Heart right ventricle (tissue), 16 donors: ENCODE measurements around the gene ANXA6. TPM values are rescaled to one million over a fixed set of nuclear protein-coding genes. Genes with fewer than 3 reads are reported as not detected.

Source experiments
- ATAC-seq, 8 donors: fragments of 200-7000 bp; cut with Tn5 transposase; one replicate each; pipeline ENCODE4 v1.9.1; 2020; ENCODE audit warnings: mild to moderate bottlenecking in 8 of 8, moderate library complexity in 8 of 8, moderate number of reproducible peaks in 1 of 8
- DNase-seq, 2 donors: peaks; one replicate each; pipeline ENCODE4 v3.0.0-alpha.2; 2020
- H3K27ac ChIP-seq, 10 donors: fragments of 200-600 bp; sonication (generic) in 2 of 10; one replicate each; pipeline versions ENCODE4 v1.5.0 to v1.8.0; 2020 to 2022; ENCODE audit warnings: mild to moderate bottlenecking in 3 of 10
- H3K27me3 ChIP-seq, 7 donors: fragments of 200-600 bp; one replicate each; pipeline ENCODE4 v1.8.0; 2021 to 2022; ENCODE audit warnings: mild to moderate bottlenecking in 2 of 7
- H3K36me3 ChIP-seq, 9 donors: fragments of 200-600 bp; sonication (generic) in 1 of 9; one replicate each; pipeline versions ENCODE4 v1.5.0 to v1.8.0; 2020 to 2022; ENCODE audit warnings: mild to moderate bottlenecking in 2 of 9
- H3K4me1 ChIP-seq, 9 donors: fragments of 200-600 bp; sonication (generic) in 1 of 9; one replicate each; pipeline versions ENCODE4 v1.5.0 to v1.8.0; 2020 to 2022; ENCODE audit warnings: mild to moderate bottlenecking in 4 of 9
- H3K4me3 ChIP-seq, 10 donors: fragments of 200-600 bp; sonication (generic) in 2 of 10; one replicate each; pipeline versions ENCODE4 v1.5.0 to v1.8.0; 2020 to 2022; ENCODE audit warnings: mild to moderate bottlenecking in 7 of 10, moderate library complexity in 2 of 10
- H3K9me3 ChIP-seq, 11 donors: fragments of 200-600 bp in 10 of 11; sonication (generic) in 2 of 11; one replicate each; pipeline versions ENCODE4 v1.5.0 to v1.8.0; 2013 to 2022; ENCODE audit warnings: mild to moderate bottlenecking in 2 of 11, control low read depth in 1 of 11, moderate library complexity in 1 of 11
- CTCF ChIP-seq, 9 donors: fragments of 200-600 bp; sonication (generic) in 2 of 9; IDR thresholded peaks; one replicate each; pipeline versions ENCODE4 v1.5.0 to v1.8.0; 2021 to 2022; ENCODE audit warnings: antibody characterized with exemption in 9 of 9, mild to moderate bottlenecking in 5 of 9, moderate library complexity in 1 of 9
- WGBS, 2 donors: extraction: QIAGEN DNeasy Blood & Tissue Kit; methylation state at CpG; one replicate each; pipeline ENCODE4 v1.1.7; 2013; ENCODE audit warnings: inconsistent platforms in 1 of 2; 5-methylcytosine and 5-hydroxymethylcytosine counted together
- intact Hi-C, 10 donors: fragments of 100-400 bp; cut with DNase I; formaldehyde crosslinking; loops; one replicate each; pipeline versions ENCODE4 v1.11.1 to v1.14.2; 2022
- polyA plus RNA-seq, 2 donors: library from polyadenylated mRNA; stranded (reverse); fragments of 200-250 nt; gene quantifications; one replicate each; pipeline ENCODE4 v1.2.3, GENCODE V29; 2013
- total RNA-seq, 10 donors: library from RNA; stranded (reverse); fragmentation: NEBNext Ultra II Directional in 3 of 10; extraction: Animal tissue kit (Norgen Biotek cat#: 25700) in 3 of 10; gene quantifications; one replicate each; pipeline versions ENCODE4 v1.2.1 to v1.2.4, GENCODE V29; 2021 to 2023
- donor health status: Arrhythmogenic right ventricular cardiomyopathy.
- donor health status: ischemic (EF 13 %, LVEDD 7.1; RV severe dilation, severe dysfunction).
- donor health status: healthy with polysubstance abuse.
- donor health status: DM: no; HTN: yes; CAD: no.
- donor health status: DM: no; HTN: no; CAD: no.
- donor health status: ischemic (EF 25% LVEDD 6.9; RV normal size, moderate dysfunction).
- donor health status: ischemic (EF 25% LVEDD 5.7; RV mildly dilated, moderate dysfunction).
- donor health status: healthy.
- donor health status: DM: yes; HTN: yes; CAD: no.
- donor health status: Ischemic cardiomyopathy.
- donor health status: ischemic (EF 35%, LVEDD 5.7; RV mildly dilated, moderate dysfunction).
- donor health status: nonischemic (EF 11% LVEDD 7.7; RV severe dilation, severe dysfunction).
- donor health status: DM: yes; HTN: yes; CAD: no.
- donor health status: PGD.
- donor health status: ischemic (EF 29% LVEDD 5.4; RV normal size, mild dysfunction).
- donor health status: nonischemic (EF 23%, LVEDD 6.1; RV moderate dilation, normal function).

The ANXA6 gene
- total and polyA plus RNA-seq, 12 donors = 137 to 275 (median 218) TPM

- intact Hi-C loops = no loop called here
- DNase-seq (no peak), ATAC-seq (no peak)
- Histone ChIP-seq H3K4me1 (peaks cover 0 to 35% (median 0%) of the 10 kb centered on the region in 9 donors), H3K9me3 (no peaks in the 10 kb centered on the region), H3K27me3 (no peaks in the 10 kb centered on the region), H3K36me3 (peaks cover 0 to 100% (median 80%) of the 10 kb centered on the region in 9 donors), H3K27ac (no peak overlapping the region), H3K4me3 (no peak overlapping the region)
- TF ChIP-seq CTCF (IDR thresholded peaks at IDR 0.05) = no peak
- 94 to 95% methylated on average over 8 of the region's 8 CpGs for WGBS, 2 donors
These were observed 27.2 kb downstream of the ANXA6 start for GRCh38 chr5:151130235-151130921.

- Histone ChIP-seq H3K9me3 (no peaks in the 10 kb centered on the region), H3K27ac (peak overlapping the region in 1 of 10 donors; percentile 42), H3K36me3 (peaks cover 0 to 100% (median 67%) of the 10 kb centered on the region in 9 donors), H3K27me3 (no peaks in the 10 kb centered on the region), H3K4me3 (no peak overlapping the region), H3K4me1 (peaks cover 6 to 49% (median 11%) of the 10 kb centered on the region in 9 donors)
- ATAC-seq (no peak), DNase-seq (no peak)
- TF ChIP-seq CTCF (IDR thresholded peaks at IDR 0.05) = no peak
- intact Hi-C loops = loop anchor here in 3 of 10 donors (2.0 to 5.0 kb wide), 4 partner anchors 33 to 113 kb away; no protein-coding TSS in a partner anchor
- 61 to 68% methylated on average over 4 of the region's 4 CpGs for WGBS, 2 donors
These were observed 28.8 kb downstream of the ANXA6 start for GRCh38 chr5:151128817-151129216.

GRCh38 chr5:151127926-151128325, 29.7 kb downstream of the ANXA6 start:
- DNase-seq (no peak), ATAC-seq (no peak)

GRCh38 chr5:151126199-151126645, 31.4 kb downstream of the ANXA6 start:
- H3K4me3 ChIP-seq = no peak overlapping the region
- WGBS, 2 donors = 16 to 18% methylated on average over 9 of the region's 9 CpGs
- DNase-seq (peak; percentile 65 to 79), ATAC-seq (peak; percentile 34 to 70 (median 60))
- H3K36me3 ChIP-seq = peaks cover 3 to 100% (median 68%) of the 10 kb centered on the region in 9 donors
- peak overlapping the region in 2 of 10 donors; percentile 28 to 58 for H3K27ac ChIP-seq
- no peaks in the 10 kb centered on the region for H3K27me3 ChIP-seq
- intact Hi-C loops = loop anchor here in 9 of 10 donors (1.0 to 5.0 kb wide), 9 partner anchors 36 to 116 kb away; no protein-coding TSS in a partner anchor
- peak; percentile 64 to 90 (median 84) for TF ChIP-seq CTCF (IDR thresholded peaks at IDR 0.05)
- H3K9me3 ChIP-seq = no peaks in the 10 kb centered on the region
- peaks cover 9 to 34% (median 16%) of the 10 kb centered on the region in 9 donors for H3K4me1 ChIP-seq

More at GRCh38 chr5:151127926-151128325, 29.7 kb downstream of the ANXA6 start:
- WGBS, 2 donors = 85 to 86% methylated on average over 8 of the region's 8 CpGs
- intact Hi-C loops = loop anchor here in 8 of 10 donors (2.0 to 5.0 kb wide), 6 partner anchors 34 to 114 kb away; no protein-coding TSS in a partner anchor
- TF ChIP-seq CTCF (IDR thresholded peaks at IDR 0.05) = no peak
- Histone ChIP-seq H3K27me3 (no peaks in the 10 kb centered on the region), H3K36me3 (peaks cover 0 to 100% (median 67%) of the 10 kb centered on the region in 9 donors), H3K4me3 (no peak overlapping the region), H3K27ac (no peak overlapping the region), H3K9me3 (no peaks in the 10 kb centered on the region), H3K4me1 (peaks cover 9 to 45% (median 16%) of the 10 kb centered on the region in 9 donors)
